Skeletal muscle tissue (tissue), 4 donors: Measurements from ENCODE around the gene CLIC1. TPM values are rescaled to one million over a fixed set of nuclear protein-coding genes. Genes with fewer than 3 reads are reported as not detected.

ENCODE experiments used
- H3K27ac ChIP-seq: one replicate; pipeline ENCODE4 v1.7.0; 2013; ENCODE audit warnings: mild to moderate bottlenecking, low read depth, low read length, inconsistent platforms
- H3K27me3 ChIP-seq, 3 donors: one replicate each; pipeline ENCODE4 v1.7.0; 2013; ENCODE audit warnings: low read length in 3 of 3; ENCODE audit not compliant: control insufficient read depth in 3 of 3, insufficient read depth in 3 of 3
- H3K36me3 ChIP-seq, 3 donors: one replicate each; pipeline ENCODE4 v1.7.0; 2013; ENCODE audit warnings: low read length in 3 of 3; ENCODE audit not compliant: control insufficient read depth in 3 of 3, insufficient read depth in 3 of 3
- H3K4me1 ChIP-seq, 3 donors: one replicate each; pipeline ENCODE4 v1.7.0; 2013; ENCODE audit warnings: low read length in 3 of 3, mild to moderate bottlenecking in 3 of 3; ENCODE audit not compliant: control insufficient read depth in 3 of 3, insufficient read depth in 3 of 3
- H3K4me3 ChIP-seq, 3 donors: one replicate each; pipeline ENCODE4 v1.7.0; 2013; ENCODE audit warnings: low read length in 3 of 3
- H3K9ac ChIP-seq, 3 donors: one replicate each; pipeline ENCODE4 v1.7.0; 2013; ENCODE audit warnings: low read length in 3 of 3, mild to moderate bottlenecking in 3 of 3, moderate library complexity in 2 of 3, low read depth in 1 of 3
- H3K9me3 ChIP-seq, 3 donors: one replicate each; pipeline ENCODE4 v1.7.0; 2013; ENCODE audit warnings: low read length in 3 of 3; ENCODE audit not compliant: control insufficient read depth in 3 of 3
- total RNA-seq: library from RNA; depleted of rRNA; stranded (reverse); fragments of >200 nt; gene quantifications from one replicate; pipeline ENCODE4 v1.2.3, GENCODE V29; 2014
- donor health status: Osteomylitis.

Gene CLIC1
- total RNA-seq, 1 donor from 2014 or later = 152 TPM

GRCh38 chr6:31778193-31778592 lies 41.9 kb upstream of the CLIC1 start:
- Histone ChIP-seq H3K9me3 (no peaks in the 10 kb centered on the region), H3K36me3 (peaks cover 37 to 44% (median 39%) of the 10 kb centered on the region in 3 donors), H3K4me3 (no peak overlapping the region), H3K4me1 (peaks cover 11 to 27% (median 24%) of the 10 kb centered on the region in 3 donors), H3K27ac (peak overlapping the region; percentile 89), H3K9ac (peak overlapping the region in 1 of 3 donors; percentile 79), H3K27me3 (no peaks in the 10 kb centered on the region)

GRCh38 chr6:31777667-31778050 lies 41.3 kb upstream of the CLIC1 start:
- H3K36me3 ChIP-seq = peaks cover 35 to 39% (median 36%) of the 10 kb centered on the region in 3 donors
- H3K9ac ChIP-seq = peak overlapping the region; percentile 79 to 86 (median 84)
- H3K4me1 ChIP-seq = peaks cover 13 to 32% (median 27%) of the 10 kb centered on the region in 3 donors
- no peaks in the 10 kb centered on the region for H3K27me3 ChIP-seq
- H3K27ac ChIP-seq = peak overlapping the region; percentile 89
- H3K9me3 ChIP-seq = no peaks in the 10 kb centered on the region
- peak overlapping the region in 2 of 3 donors; percentile 71 to 74 for H3K4me3 ChIP-seq

GRCh38 chr6:31776989-31777666 lies 40.8 kb upstream of the CLIC1 start, which contains the start of gene VWA7:
VWA7 (minus strand) TSS chr6:31777328; CDS start chr6:31776779, 549 bp downstream.
- peak within 1 kb of the TSS; percentile 89 for H3K27ac ChIP-seq
- H3K36me3 ChIP-seq = peaks cover 29 to 34% (median 33%) of the 10 kb centered on the region in 3 donors
- H3K4me1 ChIP-seq = peaks cover 13 to 32% (median 27%) of the 10 kb centered on the region in 3 donors
- H3K9me3 ChIP-seq = no peaks in the 10 kb centered on the region
- peak within 1 kb of the TSS; percentile 79 to 86 (median 84) for H3K9ac ChIP-seq
- peak within 1 kb of the TSS; percentile 65 to 74 (median 71) for H3K4me3 ChIP-seq
- no peaks in the 10 kb centered on the region for H3K27me3 ChIP-seq

GRCh38 chr6:31776485-31776988 lies 40.2 kb upstream of the CLIC1 start:
- peak overlapping the region; percentile 89 for H3K27ac ChIP-seq
- H3K27me3 ChIP-seq = no peaks in the 10 kb centered on the region
- peak overlapping the region; percentile 79 to 86 (median 84) for H3K9ac ChIP-seq
- peaks cover 13 to 32% (median 27%) of the 10 kb centered on the region in 3 donors for H3K4me1 ChIP-seq
- H3K36me3 ChIP-seq = peaks cover 23 to 31% (median 28%) of the 10 kb centered on the region in 3 donors
- no peaks in the 10 kb centered on the region for H3K9me3 ChIP-seq
- H3K4me3 ChIP-seq = peak overlapping the region; percentile 65 to 74 (median 71)

- no peaks in the 10 kb centered on the region for H3K9me3 ChIP-seq
- peak overlapping the region; percentile 89 for H3K27ac ChIP-seq
- no peaks in the 10 kb centered on the region for H3K27me3 ChIP-seq
- H3K4me3 ChIP-seq = peak overlapping the region in 1 of 3 donors; percentile 71
- peak overlapping the region in 2 of 3 donors; percentile 84 to 86 for H3K9ac ChIP-seq
- peaks cover 18 to 24% (median 22%) of the 10 kb centered on the region in 3 donors for H3K36me3 ChIP-seq
- peaks cover 13 to 32% (median 27%) of the 10 kb centered on the region in 3 donors for H3K4me1 ChIP-seq
Observed at GRCh38 chr6:31775633-31776484, 39.5 kb upstream of the CLIC1 start.

GRCh38 chr6:31775184-31775583 lies 38.9 kb upstream of the CLIC1 start:
- Histone ChIP-seq H3K9ac (peak overlapping the region in 1 of 3 donors; percentile 33), H3K27me3 (no peaks in the 10 kb centered on the region), H3K4me3 (no peak overlapping the region), H3K9me3 (no peaks in the 10 kb centered on the region), H3K4me1 (peaks cover 13 to 32% (median 27%) of the 10 kb centered on the region in 3 donors), H3K27ac (peak overlapping the region; percentile 89), H3K36me3 (peaks cover 12 to 18% (median 15%) of the 10 kb centered on the region in 3 donors)

GRCh38 chr6:31771992-31772358 lies 35.6 kb upstream of the CLIC1 start:
- peaks cover 8 to 13% (median 9%) of the 10 kb centered on the region in 3 donors for H3K36me3 ChIP-seq
- H3K27ac ChIP-seq = no peak overlapping the region
- H3K9me3 ChIP-seq = no peaks in the 10 kb centered on the region
- H3K27me3 ChIP-seq = no peaks in the 10 kb centered on the region
- H3K4me3 ChIP-seq = no peak overlapping the region
- peaks cover 7 to 23% (median 22%) of the 10 kb centered on the region in 3 donors for H3K4me1 ChIP-seq
- no peak overlapping the region for H3K9ac ChIP-seq

GRCh38 chr6:31770860-31771259 lies 34.5 kb upstream of the CLIC1 start:
- Histone ChIP-seq H3K27me3 (no peaks in the 10 kb centered on the region), H3K4me3 (no peak overlapping the region), H3K36me3 (peaks cover 12 to 17% (median 14%) of the 10 kb centered on the region in 3 donors), H3K9me3 (no peaks in the 10 kb centered on the region), H3K27ac (no peak overlapping the region), H3K9ac (no peak overlapping the region), H3K4me1 (peaks cover 2 to 13% (median 13%) of the 10 kb centered on the region in 3 donors)

- H3K9me3 ChIP-seq = no peaks in the 10 kb centered on the region
- H3K4me1 ChIP-seq = peaks cover 2 to 9% (median 8%) of the 10 kb centered on the region in 3 donors
- H3K27ac ChIP-seq = no peak overlapping the region
- H3K36me3 ChIP-seq = peaks cover 12 to 17% (median 16%) of the 10 kb centered on the region in 3 donors
- no peak overlapping the region for H3K4me3 ChIP-seq
- no peaks in the 10 kb centered on the region for H3K27me3 ChIP-seq
- H3K9ac ChIP-seq = no peak overlapping the region
Observed at GRCh38 chr6:31769684-31770371, 33.5 kb upstream of the CLIC1 start.
